CD4-positive, alpha-beta T cell treated with Interleukin-12 subunit alpha and Interleukin-12 subunit beta, for 1 hour (primary cell): ENCODE measurements around the gene PPP1CA.

Experiments
- DNase-seq: peaks from one replicate; pipeline ENCODE4 v3.0.0-alpha.2; 2020

The PPP1CA gene

DNA sequence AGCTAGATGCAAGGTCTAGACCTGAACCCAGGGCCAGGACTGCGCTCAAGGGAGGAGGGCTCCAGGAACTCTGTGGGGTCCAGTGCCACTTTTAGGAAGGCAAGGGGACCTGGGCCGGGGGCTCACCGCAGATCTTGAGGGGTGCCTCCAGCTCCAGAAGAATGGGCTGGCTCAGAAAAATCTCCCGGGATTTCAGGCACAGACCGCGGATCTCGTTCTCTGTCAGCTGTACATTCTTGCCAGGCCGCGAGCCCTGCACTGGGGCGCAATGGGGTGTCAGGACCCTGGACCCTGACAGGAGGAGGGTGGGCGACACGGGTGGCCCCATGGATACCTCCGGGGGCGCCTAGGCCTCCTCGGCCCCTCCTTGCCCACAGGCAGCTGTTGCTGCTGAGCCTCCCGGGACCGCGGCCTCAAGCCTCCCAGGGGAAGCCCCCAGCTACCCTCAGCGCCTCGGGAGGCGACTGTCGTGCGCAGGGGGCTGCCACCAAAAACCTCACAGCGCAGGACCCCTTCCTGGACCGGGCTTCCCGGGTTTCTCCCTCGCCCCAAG, 640 bp downstream of the PPP1CA start:
- DNase-seq = no peak

GRCh38 chr11:67400251-67400941, 1.3 kb downstream of the PPP1CA start:
- DNase-seq = no peak

DNA sequence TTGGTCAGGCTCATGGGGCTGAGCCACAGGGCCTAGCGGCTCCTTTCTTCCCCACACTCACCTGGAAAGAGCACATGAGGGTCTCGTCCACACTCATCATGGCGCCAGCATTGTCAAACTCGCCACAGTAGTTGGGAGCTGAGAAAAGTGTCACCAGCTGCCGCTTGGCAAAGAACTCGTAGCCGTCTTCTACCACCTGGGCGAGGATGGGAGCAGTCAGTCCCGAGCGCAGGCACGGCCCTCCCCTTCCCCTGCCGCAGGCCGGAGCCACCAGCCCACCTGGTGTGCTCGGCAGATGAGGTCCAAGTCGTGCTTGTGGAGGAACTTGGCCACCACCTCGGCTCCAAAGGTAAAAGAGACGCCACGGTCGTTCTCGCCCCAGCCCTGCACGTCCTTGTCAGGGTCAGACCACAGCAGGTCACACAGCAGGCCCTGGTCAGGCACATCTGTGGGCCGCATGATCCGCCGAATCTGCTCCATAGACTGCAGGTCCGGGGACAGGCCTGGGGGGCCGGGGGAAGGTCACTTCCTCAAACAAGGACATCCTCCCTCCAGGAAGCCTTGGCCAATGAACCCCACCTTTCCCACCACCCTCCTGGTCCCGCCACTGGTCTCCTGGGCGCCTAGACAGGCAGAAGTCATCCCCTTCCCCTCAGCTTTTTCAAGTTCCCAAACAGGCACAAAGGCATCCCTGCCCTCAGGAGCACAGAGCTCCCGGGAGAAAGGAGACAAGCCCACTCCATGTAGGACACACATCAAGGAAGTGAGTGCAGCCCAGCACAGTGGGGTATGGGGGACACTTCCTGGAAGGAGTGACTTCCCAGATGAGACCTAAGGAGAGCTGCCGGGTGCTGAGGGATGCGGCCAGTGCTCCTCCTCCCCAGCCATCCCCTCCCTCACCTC, 2.7 kb downstream of the PPP1CA start:
- no peak for DNase-seq

GRCh38 chr11:67397986-67398660, 3.5 kb downstream of the PPP1CA start:
- DNase-seq = no peak

GRCh38 chr11:67397536-67397935, 4.1 kb downstream of the PPP1CA start:
- no peak for DNase-seq

DNA sequence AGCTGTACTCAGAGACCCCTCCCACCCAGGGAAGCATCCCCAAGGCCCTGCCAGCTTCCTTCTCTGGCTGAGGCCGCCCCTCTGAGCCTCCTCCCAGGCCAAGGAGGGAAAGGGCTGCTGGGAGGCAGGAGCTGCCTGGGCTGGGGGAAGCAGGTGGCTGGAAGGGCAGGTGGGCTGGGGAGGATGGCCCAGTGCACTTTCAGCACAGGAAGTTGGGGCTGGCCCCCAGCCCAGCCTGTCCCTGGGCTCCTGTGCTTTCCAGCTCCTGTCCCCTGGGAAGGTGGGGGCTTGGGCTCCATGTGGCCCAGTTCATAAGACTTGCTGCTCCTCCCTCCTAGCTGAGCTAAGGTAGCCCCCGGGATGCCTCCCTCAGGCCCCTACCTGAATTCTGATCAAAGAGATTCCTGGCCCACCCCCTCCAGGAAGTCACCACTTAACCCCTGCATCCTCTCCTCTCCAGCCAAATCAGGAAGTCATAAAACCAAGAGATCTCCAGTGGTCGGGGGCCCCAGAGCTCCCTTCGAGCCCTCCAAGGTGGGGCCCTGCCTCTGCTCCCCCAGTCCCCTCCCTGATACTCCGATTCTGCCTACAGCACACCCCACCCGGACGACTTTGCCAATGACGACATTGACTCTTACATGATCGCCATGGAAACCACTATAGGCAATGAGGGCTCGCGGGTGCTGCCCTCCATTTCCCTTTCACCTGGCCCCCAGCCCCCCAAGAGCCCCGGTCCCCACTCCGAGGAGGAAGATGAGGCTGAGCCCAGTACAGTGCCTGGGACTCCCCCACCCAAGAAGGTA, 4.9 kb downstream of the PPP1CA start:
- DNase-seq = no peak

GRCh38 chr11:67396259-67396581, 5.4 kb downstream of the PPP1CA start:
- no peak for DNase-seq

DNA sequence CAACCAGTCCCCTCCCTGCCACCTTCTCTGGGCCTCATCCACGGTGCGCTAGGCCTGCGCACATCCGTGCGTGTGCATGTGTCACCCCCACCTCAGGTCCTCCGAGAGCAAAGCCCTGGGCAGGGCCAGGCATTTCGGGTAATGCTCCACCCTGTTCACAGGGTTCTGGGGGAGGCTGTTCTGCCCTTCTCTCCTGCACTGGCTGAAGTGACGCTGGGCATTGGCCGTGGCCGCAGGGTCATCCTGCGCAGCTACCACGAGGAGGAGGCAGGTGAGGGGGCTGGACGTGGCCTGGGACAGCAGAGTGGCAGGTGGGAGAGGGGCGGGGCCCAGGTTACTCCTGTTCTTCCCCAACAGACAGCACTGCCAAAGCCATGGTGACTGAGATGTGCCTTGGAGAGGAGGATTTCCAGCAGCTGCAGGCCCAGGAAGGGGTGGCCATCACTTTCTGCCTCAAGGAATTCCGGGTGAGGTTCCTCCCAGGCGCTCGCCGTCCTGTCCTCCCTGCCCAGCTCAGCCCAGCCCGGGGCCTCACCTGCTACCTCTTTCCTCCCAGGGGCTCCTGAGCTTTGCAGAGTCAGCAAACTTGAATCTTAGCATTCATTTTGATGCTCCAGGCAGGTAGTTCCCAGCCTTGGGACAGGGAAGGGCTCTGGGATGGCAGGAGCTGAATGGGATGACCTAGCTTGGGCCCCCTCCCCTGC, 6.0 kb downstream of the PPP1CA start:
- no peak for DNase-seq

- DNase-seq = no peak
These were observed 7.7 kb downstream of the PPP1CA start for GRCh38 chr11:67393990-67394389.

DNA sequence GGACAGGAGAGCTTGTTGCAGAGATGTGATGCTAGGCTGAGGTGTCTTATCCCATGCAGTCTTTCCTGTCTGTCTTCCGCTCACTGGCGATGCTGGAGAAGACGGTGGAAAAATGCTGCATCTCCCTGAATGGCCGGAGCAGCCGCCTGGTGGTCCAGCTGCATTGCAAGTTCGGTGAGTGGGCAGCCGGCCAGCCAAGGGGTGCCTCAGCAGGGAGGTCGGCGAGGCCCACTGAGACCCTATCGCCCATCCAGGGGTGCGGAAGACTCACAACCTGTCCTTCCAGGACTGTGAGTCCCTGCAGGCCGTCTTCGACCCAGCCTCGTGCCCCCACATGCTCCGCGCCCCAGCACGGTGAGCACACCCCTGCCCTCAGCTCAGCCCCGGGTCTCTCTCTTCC, 8.2 kb downstream of the PPP1CA start:
- DNase-seq = no peak

GRCh38 chr11:67392183-67392715, 9.4 kb downstream of the PPP1CA start:
- no peak for DNase-seq

- peak; percentile 92 for DNase-seq
These were observed 10.1 kb downstream of the PPP1CA start, which contains the start of gene RAD9A for GRCh38 chr11:67391304-67392182. Gene RAD9A (plus strand): TSS chr11:67391986. CDS start chr11:67392045, 59 bp downstream.

GRCh38 chr11:67390947-67391303, 10.7 kb downstream of the PPP1CA start:
- DNase-seq = no peak

- DNase-seq = peak; percentile 68
These were observed 12.2 kb downstream of the PPP1CA start for GRCh38 chr11:67389477-67389876.

DNA sequence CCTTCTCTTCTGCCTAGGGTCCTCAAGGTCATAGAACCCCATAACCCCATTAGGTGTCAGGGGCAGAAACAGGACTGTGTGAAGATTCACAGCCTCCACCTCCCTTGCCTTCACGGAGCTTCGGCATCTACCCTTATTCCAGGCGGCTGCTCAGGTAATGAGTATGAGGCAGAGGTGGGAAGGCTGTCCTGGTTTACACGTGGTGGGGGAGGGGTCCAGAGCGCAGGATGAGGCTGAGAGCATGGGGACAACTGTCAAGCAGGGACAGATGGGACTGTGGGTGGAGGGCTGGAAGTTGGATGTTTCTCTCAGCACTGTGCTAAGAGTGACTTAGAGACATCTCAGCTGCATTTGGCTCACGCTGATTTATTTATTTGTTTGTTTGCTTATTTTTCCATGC, 14.1 kb downstream of the PPP1CA start:
- no peak for DNase-seq

DNA sequence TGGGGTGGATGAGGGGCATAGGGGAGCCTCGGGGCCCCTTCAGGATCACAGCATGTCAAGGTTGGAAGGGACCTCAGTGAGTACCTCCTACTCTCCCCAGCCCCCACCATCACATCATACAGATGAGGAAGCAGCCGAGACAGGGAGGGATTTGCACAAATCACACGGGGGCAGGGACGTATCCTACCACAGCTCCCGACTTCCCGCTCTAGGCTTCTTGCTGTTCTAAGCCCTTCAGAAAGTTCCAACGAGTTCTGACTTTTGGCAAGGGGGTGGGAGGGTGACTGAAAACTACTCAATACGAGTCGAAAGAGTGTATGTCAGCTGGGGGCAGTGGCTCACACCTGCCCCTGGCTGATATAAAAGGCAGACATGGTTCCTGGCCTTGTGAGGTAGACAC, 14.6 kb downstream of the PPP1CA start:
- no peak for DNase-seq

DNA sequence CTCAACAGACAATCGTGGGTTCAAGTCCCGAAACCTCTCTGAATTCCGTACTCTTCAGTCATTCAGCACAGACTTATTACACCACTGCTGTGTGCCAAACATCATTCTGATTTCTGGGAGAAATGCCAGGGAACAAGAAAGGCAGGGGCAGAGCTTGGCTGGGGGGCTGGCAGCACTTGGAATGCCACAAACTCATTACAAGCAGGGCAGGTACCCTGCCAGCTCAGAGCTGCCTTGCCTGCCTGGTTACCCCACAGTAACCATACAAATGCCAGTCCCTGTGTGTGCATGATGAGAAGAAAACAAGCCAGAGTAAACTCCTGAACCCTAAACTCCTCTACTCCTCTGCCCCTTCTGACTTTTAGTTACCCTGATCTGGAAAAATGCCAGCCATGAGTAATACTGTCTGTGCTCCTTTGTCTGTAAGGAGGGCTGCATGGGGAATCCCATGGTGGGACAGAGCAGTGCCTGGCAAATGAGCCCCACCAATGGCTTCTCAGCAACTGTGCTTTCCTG, 16.7 kb downstream of the PPP1CA start:
- DNase-seq = no peak

GRCh38 chr11:67382276-67383136, 19.2 kb downstream of the PPP1CA start:
- peak; percentile 88 for DNase-seq

- DNase-seq = no peak
These were observed 20.2 kb downstream of the PPP1CA start for GRCh38 chr11:67381244-67381972.
